ENCODE results near the gene TTC38.
A peak's percentile ranks its signal among the peaks of the same experiment; 100 is the strongest.

Gene TTC38

DNA sequence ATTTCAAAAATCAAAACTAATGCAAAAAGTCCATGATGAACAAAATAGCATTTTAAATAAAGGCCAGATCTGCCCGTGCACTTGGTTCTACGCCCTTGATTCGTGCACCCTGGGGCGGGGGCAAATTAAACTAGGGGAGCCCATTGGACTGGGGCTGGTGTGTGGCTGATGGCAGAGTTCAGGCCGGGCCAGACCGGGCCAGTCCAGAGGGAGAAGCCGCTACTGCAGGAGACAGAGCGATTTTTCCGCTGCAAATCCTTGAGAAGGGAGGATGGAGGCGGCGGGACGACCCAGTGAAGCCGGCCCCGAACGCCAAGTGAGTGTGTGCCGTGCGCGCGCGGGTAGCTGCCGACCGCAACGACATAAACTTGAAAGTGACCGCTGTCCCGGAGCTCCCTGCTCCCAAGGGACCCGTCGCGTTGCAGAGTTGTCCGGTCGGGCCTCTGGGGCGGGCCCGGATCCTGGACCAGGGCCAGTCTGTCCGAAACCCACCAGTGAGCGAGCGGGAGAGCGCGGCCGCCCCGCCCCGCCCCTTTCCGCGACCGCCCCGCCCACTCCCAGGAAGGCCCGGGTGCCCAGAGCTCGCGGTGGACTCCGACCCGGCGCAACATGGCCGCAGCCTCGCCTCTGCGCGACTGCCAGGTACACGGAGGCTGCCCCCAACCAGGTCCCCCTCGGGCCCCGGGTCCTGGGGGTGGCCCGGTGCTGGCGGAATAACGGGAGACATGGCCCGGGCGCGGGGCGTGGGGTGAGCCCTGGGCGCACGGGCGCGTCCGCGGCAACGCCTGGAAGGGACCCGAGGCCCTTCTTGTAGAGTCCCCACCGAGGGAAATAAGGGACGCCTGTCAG lies at the start of gene TTC38:
TTC38 (plus strand) TSS at position 578 of the 849 bp plus-strand sequence; CDS start at position 610, 32 bp downstream.
- peak; percentile 23 for DNase-seq

- no peak for DNase-seq
Observed at GRCh38 chr22:46219636-46220035, 48.2 kb upstream of the TTC38 start.

DNA sequence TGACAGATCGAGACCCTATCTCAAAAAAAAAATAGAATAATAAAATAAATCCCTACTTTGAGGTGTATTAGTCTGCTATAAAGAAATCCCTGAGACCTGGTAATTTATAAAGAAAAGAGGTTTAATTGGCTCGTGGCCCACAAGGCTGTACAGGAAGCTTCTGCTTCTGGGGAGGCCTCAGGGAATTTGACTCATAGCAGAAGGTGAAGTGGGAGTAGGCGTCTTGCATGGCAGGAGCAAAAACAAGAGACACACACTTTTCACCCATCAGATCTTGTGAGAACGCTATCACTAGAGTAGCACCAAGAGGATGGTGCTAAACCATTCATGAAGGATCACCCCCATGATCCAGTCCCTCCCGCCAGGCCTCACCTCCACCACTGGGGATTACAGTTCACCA lies 46.9 kb upstream of the TTC38 start:
- no peak for DNase-seq

GRCh38 chr22:46224044-46224897 lies 43.5 kb upstream of the TTC38 start:
- no peak for DNase-seq

- no peak for DNase-seq
Observed at GRCh38 chr22:46224898-46225290, 42.9 kb upstream of the TTC38 start.

- no peak for DNase-seq
Observed at GRCh38 chr22:46225631-46226030, 42.2 kb upstream of the TTC38 start.

GRCh38 chr22:46226577-46226976 lies 41.2 kb upstream of the TTC38 start:
- DNase-seq = no peak

DNA sequence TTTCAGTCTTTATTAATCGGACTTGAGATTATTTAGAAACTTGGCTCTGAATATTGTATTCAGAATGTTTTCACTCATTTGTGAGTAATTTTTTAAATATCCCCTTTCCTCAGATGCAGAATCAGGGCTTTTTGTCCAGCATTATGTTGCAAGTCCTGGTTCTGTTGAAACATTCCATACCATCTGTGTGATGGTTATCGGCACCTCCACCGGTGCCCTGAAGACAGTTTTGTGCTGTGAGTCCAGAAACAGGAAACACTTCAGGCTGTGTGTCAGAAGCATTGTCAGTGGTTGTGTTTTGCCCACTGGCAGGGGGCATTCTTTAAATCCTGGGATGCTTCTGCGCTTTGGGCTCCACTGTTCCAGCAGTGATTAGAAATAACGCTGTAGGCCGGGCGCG lies 38.1 kb upstream of the TTC38 start:
- no peak for DNase-seq

DNA sequence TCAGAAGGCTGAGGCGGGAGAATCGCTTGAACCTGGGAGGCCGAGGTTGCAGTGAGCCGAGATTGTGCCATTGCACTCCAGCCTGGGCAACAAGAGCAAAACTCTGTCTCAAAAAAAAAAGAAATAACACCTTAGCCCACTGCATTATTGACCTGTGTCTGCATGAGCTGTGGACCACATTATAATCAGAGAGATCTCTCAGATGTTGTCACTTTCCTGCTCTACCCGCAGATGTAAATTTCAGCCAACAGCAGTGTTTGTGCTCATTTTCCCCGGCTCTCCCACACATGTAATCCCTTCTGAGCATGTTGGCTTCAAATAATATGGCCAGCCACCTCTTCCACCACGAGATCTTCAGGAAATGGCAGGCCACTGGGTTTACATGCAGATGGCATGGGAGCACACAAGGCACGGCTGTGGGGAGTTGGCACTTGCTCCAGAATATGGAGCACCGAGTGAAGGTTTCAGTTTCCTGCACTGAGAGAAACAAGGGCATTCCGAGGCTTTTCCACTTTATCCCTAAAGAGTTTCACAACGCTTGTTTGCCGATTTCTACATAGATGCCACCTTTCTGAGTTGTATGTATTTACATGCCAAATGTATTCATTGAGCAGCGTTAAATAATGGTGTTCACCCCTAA lies 37.4 kb upstream of the TTC38 start:
- DNase-seq = no peak

GRCh38 chr22:46233231-46233630 lies 34.6 kb upstream of the TTC38 start:
- no peak for DNase-seq

DNA sequence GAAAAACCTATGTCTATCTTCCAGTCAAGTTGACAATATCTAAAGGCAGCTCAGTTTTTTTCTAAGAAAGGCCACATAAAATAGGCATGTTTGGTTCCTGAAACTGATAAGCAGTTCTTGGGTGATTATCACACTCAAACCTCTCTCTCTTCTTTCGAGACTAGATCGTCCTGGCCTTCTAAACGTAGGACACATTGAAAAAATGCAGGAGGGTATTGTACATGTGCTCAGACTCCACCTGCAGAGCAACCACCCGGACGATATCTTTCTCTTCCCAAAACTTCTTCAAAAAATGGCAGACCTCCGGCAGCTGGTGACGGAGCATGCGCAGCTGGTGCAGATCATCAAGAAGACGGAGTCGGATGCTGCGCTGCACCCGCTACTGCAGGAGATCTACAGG lies 32.8 kb upstream of the TTC38 start:
- no peak for DNase-seq

- no peak for DNase-seq
Observed at GRCh38 chr22:46237453-46238124, 30.2 kb upstream of the TTC38 start.

GRCh38 chr22:46238541-46238940 lies 29.3 kb upstream of the TTC38 start:
- DNase-seq = no peak

- no peak for DNase-seq
Observed at GRCh38 chr22:46239261-46240048, 28.4 kb upstream of the TTC38 start.

- DNase-seq = no peak
Observed at GRCh38 chr22:46240073-46240472, 27.7 kb upstream of the TTC38 start.

DNA sequence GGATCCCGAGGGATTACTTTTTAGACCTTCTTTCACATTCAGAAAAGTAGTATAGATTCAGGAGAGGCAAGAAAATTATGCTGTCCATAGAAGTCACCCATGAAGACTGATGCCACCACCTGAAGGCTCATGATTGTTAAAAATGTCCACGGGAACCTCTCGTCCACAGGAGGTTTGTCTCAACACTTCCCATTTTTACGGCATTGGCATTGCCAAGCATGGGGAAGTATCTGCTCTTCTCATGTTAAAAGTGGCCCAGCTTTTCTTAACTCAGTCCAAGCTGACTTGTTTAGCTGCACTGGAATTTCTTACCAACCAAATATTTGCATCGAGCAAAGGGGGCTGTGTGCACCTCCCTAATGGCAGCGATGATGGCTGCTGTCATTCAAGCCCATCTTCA lies 27.3 kb upstream of the TTC38 start:
- DNase-seq = no peak

DNA sequence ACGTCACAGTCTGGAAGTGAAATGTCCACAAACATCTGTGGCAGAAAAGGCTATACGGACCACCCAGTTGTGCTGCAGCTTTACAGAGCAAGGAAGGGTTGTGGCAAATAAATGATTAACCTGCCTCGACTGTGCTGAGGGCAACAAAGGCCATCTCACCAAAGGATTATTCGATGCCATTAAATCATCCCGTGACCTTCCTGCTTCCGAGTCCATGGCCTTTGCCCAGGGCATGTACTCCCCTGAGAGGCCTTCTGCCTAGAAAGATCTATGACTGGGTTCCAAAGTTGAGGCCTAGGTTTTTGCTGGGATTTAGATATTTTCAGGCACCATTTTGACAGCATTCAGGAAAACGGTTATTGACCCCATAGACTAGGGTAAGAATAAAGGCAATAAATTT lies 26.9 kb upstream of the TTC38 start:
- DNase-seq = no peak

GRCh38 chr22:46241396-46242007 lies 26.3 kb upstream of the TTC38 start:
- DNase-seq = no peak

- DNase-seq = no peak
Observed at GRCh38 chr22:46242076-46242475, 25.7 kb upstream of the TTC38 start.

GRCh38 chr22:46244771-46245170 lies 23.0 kb upstream of the TTC38 start:
- DNase-seq = no peak

GRCh38 chr22:46245511-46245910 lies 22.3 kb upstream of the TTC38 start:
- no peak for DNase-seq

DNA sequence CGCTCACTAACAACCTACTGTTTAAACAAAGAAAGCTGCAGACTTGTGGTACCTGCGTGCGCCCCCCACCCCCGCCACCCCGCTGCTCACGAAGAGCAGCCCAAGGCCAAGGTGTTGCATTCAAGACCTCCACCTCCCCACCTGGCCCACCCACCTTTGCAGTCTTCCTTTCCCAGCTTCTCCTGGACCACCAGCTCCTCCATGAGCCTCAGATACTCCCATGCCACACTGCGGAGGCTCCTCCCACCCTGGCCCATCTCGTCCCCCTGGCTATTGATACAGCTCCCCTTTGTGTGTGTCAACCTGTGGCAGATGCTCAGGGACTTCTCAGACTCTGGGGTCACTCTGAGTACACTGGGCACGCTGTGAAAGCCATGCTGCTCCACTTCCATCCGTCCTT lies 21.6 kb upstream of the TTC38 start:
- DNase-seq = no peak
